SK-N-MC (cell line): ENCODE data around the gene ZNF664.

Source experiments
- DNase-seq: peaks from one replicate; pipeline ENCODE4 v3.0.0-alpha.2; 2011; ENCODE audit warnings: low read depth, low spot score
- H3K27ac ChIP-seq: fragments of 200-600 bp; sonication (generic); 2 replicates; pipeline ENCODE4 v1.5.1; 2016; ENCODE audit warnings: mixed run types
- H3K36me3 ChIP-seq: fragments of 200-600 bp; sonication (generic); 2 replicates; pipeline ENCODE4 v1.6.1; 2017; ENCODE audit warnings: antibody characterized with exemption, low read length, mixed read lengths; ENCODE audit not compliant: insufficient read depth
- H3K4me3 ChIP-seq: fragments of 200-600 bp; sonication (generic); 2 replicates; pipeline ENCODE4 v1.5.1; 2016
- H3K9ac ChIP-seq: fragments of 200-600 bp; sonication (generic); 2 replicates; pipeline ENCODE4 v1.8.0; 2017; ENCODE audit warnings: mixed run types, mixed read lengths; ENCODE audit not compliant: insufficient read length
- H3K9me3 ChIP-seq: fragments of 200-600 bp; sonication (generic); 2 replicates; pipeline ENCODE4 v1.6.1; 2017; ENCODE audit warnings: low read depth, mild to moderate bottlenecking, antibody characterized with exemption, low read length, moderate library complexity, mixed read lengths
- EZH2 ChIP-seq: fragments of 200-600 bp; sonication (generic); IDR thresholded peaks from one replicate; pipeline ENCODE4 v1.6.1; 2017; ENCODE audit warnings: antibody characterized with exemption
- FOXP2 ChIP-seq: optimal IDR thresholded peaks from 2 replicates; pipeline ENCODE3; 2011; ENCODE audit warnings: mild to moderate bottlenecking, moderate library complexity; ENCODE audit not compliant: insufficient read depth; ENCODE audit errors: extremely low read length, control extremely low read depth
- POLR2AphosphoS5 ChIP-seq: IDR thresholded peaks from 2 replicates; pipeline ENCODE4 v1.6.1; 2012; ENCODE audit warnings: mild to moderate bottlenecking, low read depth, low read length, borderline replicate concordance

Gene ZNF664

DNA sequence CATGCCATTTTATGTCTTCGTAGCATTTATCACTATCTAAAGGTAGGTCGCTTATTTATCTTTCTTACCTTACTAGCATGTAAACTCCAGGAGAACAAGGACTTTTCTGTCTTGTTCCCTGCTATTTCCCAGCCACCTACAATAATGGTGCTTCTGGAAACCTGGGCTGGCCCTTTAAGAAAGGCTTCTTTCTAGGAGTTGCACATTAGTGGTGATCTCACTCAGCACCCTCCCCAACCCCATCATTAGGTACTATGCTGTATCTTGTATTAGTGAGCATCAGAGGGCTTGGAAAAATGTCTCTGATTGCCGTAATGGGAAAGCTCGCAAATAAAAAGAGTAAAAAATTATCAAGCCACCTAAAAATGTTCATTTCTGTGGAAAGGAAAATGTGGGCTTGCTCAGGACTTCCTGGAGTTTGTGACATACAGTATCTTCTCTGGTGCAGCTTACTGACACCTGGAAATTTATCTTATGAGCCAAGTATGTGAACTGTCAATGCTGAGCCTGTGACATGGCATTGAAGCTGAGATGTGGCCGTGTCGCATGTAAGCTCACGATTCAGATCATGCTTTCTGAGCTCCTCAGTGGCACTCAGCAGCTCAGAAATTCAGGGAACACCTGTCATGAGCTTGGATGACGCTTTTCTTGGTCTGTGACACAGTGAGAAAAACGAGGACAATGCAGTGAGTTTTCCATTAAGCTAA lies 12.8 kb upstream of the ZNF664 start:
- DNase-seq = no peak

DNA sequence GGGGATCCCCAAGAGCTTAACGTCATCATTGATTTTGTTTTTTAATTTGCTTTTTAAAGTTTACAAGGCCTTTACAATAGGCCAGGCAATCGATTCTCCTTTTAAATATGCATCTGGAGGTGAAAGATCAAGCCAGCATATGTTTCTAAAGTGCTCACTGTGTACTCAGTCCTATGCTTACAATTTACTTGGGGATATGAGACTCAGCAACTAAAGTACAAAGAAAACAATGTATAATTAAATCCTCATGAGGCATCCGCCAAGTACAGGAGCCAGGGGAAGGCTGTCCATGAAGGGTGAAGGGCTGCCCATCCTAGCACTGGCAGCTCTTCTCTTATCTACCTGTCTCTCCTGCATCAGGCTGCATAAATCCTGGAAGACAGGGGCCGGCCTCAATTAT lies 12.2 kb upstream of the ZNF664 start:
- Histone ChIP-seq H3K9me3 (no peaks in the 10 kb centered on the region), H3K36me3 (no peaks in the 10 kb centered on the region), H3K27ac (no peak overlapping the region), H3K4me3 (no peak overlapping the region), H3K9ac (no peak overlapping the region)
- TF ChIP-seq POLR2AphosphoS5 (no peak), EZH2 (no peak), FOXP2 (no peak)
- no peak for DNase-seq

More for the DNA sequence above, 12.8 kb upstream of the ZNF664 start:
- H3K9me3 ChIP-seq = no peaks in the 10 kb centered on the region
- H3K9ac ChIP-seq = no peak overlapping the region
- TF ChIP-seq FOXP2 (no peak), EZH2 (no peak), POLR2AphosphoS5 (no peak)
- no peak overlapping the region for H3K4me3 ChIP-seq
- no peak overlapping the region for H3K27ac ChIP-seq
- no peaks in the 10 kb centered on the region for H3K36me3 ChIP-seq

DNA sequence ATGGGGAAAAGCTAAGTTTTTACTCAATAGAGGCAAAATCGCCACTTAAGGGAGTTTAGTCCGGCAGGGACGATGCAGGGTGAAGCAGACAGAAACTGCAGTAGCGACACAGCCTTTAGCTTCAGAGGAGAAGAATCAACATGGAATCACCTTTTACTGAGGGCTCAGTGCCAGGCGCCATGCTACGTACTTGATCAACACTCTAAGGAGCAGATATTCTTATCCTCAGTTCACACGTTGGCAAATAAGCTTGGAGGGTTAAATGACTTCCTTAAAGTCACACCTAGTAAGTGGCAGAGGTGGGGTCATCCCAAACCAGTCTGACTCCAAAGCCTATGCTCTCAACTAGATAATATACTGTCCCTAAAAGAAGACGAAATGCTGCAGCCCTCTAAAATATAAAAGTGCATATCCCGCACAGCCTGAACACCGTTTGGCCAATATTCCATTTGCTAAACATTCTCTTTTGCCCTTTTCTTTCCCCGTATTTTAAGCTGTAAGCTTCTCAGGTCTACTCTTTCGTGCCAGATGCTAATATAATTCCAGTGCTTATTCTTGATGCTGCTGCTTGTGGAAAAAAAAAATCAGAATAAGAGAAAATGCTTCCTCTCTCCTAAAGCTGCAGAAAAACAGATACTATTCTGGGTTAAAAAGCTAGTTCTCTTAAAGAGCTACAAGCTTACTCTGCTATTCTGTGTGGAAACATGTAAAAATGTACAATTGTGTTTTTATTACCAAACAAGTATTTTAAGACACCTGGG lies 11.2 kb upstream of the ZNF664 start:
- H3K4me3 ChIP-seq = no peak overlapping the region
- TF ChIP-seq EZH2 (no peak), POLR2AphosphoS5 (no peak), FOXP2 (no peak)
- no peaks in the 10 kb centered on the region for H3K9me3 ChIP-seq
- no peak for DNase-seq
- no peak overlapping the region for H3K9ac ChIP-seq
- H3K27ac ChIP-seq = no peak overlapping the region
- H3K36me3 ChIP-seq = no peaks in the 10 kb centered on the region

DNA sequence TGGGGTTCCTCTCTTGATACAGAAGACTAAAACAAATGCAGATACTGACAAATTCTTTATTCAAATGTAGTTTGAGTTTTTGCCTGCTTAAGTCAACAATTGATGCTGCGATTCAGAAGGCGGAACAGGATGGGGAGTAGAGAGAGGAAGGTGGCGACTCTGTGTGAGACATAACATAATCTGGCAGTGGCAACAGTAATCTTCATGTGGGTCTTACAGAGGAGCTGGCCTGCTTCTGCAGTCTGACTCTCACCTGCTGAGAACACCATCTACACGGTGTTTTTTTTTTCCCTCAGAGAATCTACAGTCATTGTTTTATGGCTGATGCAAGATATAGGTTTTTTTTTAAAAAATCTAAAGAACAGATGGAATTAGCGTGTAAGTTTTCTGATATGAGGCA lies 10.5 kb upstream of the ZNF664 start:
- no peak overlapping the region for H3K9ac ChIP-seq

DNA sequence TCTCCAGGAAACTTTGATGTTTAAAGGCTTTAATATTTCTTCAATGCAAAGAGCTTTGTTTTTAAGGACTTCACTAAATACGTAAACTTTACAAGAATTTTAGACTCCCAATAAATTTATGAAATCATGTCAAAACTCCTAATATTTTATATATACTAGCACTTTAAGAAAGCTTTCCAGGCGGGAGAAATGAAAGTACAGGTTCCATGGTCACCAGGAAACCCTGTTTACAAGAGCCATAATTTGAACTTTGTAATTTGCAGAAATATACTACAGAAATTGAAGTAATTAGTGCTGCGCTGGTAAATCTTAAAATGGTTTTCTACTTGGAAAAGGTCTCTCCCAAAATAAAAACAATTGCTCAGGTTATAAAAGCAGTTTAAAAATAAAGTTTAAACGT lies 9.2 kb upstream of the ZNF664 start:
- H3K36me3 ChIP-seq = no peaks in the 10 kb centered on the region
- TF ChIP-seq POLR2AphosphoS5 = no peak
- TF ChIP-seq EZH2 = no peak
- no peak for TF ChIP-seq FOXP2
- H3K4me3 ChIP-seq = no peak overlapping the region
- no peak overlapping the region for H3K9ac ChIP-seq
- no peak overlapping the region for H3K27ac ChIP-seq
- no peak for DNase-seq
- H3K9me3 ChIP-seq = no peaks in the 10 kb centered on the region

More for the DNA sequence above, 10.5 kb upstream of the ZNF664 start:
- no peaks in the 10 kb centered on the region for H3K9me3 ChIP-seq
- no peaks in the 10 kb centered on the region for H3K36me3 ChIP-seq
- H3K27ac ChIP-seq = no peak overlapping the region
- H3K4me3 ChIP-seq = no peak overlapping the region
- TF ChIP-seq FOXP2 (no peak), EZH2 (no peak), POLR2AphosphoS5 (no peak)
- no peak for DNase-seq

DNA sequence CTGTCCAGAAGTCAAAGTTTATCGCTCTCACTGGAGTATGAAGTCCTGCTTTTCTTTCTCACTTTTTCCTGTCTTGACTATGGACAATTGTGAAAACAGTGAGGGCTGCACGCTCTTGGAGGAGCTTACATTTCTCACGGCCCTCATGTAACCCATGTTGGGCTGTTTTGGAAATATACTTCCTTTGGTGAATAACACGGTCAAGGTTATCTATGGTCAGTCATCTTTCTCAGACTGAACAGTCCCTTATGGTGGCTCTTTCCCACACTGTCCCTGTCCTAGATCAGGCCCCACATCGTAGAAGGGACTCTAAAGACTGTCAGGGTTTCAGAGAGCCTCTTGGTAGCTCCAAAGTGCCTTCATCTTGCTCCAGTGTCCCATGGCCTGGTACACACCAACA lies 7.6 kb upstream of the ZNF664 start:
- Histone ChIP-seq H3K4me3 (no peak overlapping the region), H3K9ac (no peak overlapping the region), H3K36me3 (no peaks in the 10 kb centered on the region), H3K9me3 (no peaks in the 10 kb centered on the region), H3K27ac (no peak overlapping the region)
- TF ChIP-seq POLR2AphosphoS5 (no peak), FOXP2 (no peak), EZH2 (no peak)
- no peak for DNase-seq

DNA sequence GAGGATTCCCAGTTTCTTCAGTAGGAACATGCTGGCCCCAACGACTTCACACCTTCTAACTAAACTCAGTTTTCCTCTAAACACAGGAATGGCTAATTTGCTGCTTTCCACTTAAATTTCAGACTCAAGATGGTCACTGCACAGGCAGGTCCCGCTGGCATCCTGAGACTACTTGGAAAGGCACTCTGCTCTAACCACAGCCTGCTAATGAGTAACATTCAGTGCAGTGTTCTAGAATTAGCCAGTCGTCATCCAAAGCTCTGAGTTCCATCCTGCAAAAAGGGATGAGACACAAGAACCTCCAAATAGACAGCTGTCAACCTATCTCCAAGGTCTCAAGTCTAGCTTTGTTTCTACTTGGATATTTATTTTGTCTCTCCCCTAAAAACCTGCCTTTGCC lies 6.4 kb upstream of the ZNF664 start:
- TF ChIP-seq POLR2AphosphoS5 = no peak
- no peak for TF ChIP-seq FOXP2
- no peak for TF ChIP-seq EZH2
- H3K9ac ChIP-seq = no peak overlapping the region
- DNase-seq = no peak
- no peaks in the 10 kb centered on the region for H3K9me3 ChIP-seq
- no peaks in the 10 kb centered on the region for H3K36me3 ChIP-seq
- no peak overlapping the region for H3K4me3 ChIP-seq
- H3K27ac ChIP-seq = no peak overlapping the region

DNA sequence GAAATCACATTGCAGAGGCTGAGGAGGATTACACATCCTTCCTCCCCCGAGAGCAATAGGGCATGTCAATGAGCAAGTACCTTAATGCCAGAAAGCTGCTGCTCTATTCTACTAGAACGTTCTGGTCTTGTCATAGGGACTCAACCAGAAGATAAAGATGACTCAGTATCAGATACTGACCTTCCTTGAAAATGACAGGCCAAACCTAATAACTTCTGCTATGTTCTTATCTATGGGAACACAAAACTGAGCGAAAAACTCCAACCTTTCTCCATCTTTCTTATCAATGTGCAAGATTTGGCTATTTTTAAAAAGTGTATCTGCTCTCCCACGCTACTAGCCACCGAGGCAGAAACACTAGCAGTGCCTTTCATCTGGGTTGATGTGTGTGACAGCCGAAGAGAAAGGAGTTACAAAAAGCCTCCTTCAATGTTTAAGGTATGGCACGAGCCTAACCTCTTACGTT lies 5.9 kb upstream of the ZNF664 start:
- no peak for TF ChIP-seq FOXP2
- TF ChIP-seq EZH2 = no peak
- TF ChIP-seq POLR2AphosphoS5 = no peak
- Histone ChIP-seq H3K9ac (no peak overlapping the region), H3K9me3 (no peaks in the 10 kb centered on the region), H3K36me3 (no peaks in the 10 kb centered on the region), H3K4me3 (no peak overlapping the region), H3K27ac (no peak overlapping the region)
- no peak for DNase-seq

DNA sequence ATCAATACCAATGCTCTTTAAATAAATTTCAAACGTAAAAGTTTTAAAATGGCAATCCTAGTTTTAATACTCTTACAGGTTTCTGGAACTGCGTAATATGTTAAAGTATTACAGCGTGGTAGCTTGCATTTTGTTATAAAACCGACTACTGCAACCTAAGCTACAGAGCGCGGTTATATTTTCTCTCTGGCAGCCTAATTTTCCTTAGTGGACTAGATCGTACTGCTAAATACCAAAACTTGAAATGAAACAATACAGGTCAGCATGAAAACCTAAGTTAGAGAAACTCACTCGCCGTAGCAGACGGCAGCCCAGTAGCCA lies 1.6 kb upstream of the ZNF664 start:
- Histone ChIP-seq H3K36me3 (peaks cover 19% of the 10 kb centered on the region), H3K9ac (peak overlapping the region; percentile 71), H3K9me3 (no peaks in the 10 kb centered on the region), H3K4me3 (peak overlapping the region; percentile 84), H3K27ac (0 out of 2 replicates have a peak overlapping the region, but pooled peaks have one; percentile 14)
- TF ChIP-seq EZH2 (no peak), POLR2AphosphoS5 (no peak), FOXP2 (no peak)
- no peak for DNase-seq
